Large intestine (tissue), 12 donors: Measurements from ENCODE around the gene ENKUR. TPM values are rescaled to one million over a fixed set of nuclear protein-coding genes. Genes with fewer than 3 reads are reported as not detected.

Source experiments
- DNase-seq, 2 donors: peaks; one replicate each; pipeline versions ENCODE4 v3.0.0 to v3.0.0-alpha.2; 2013
- H3K27ac ChIP-seq: one replicate; pipeline ENCODE4 v1.5.1; 2013; ENCODE audit warnings: low read length
- H3K27me3 ChIP-seq: 2 replicates; pipeline ENCODE4 v1.6.1; 2013; ENCODE audit warnings: low read length; ENCODE audit not compliant: control insufficient read depth, insufficient read depth
- H3K36me3 ChIP-seq: 2 replicates; pipeline ENCODE4 v1.6.1; 2013; ENCODE audit warnings: low read length; ENCODE audit not compliant: control insufficient read depth, insufficient read depth
- H3K4me1 ChIP-seq: one replicate; pipeline ENCODE4 v1.6.1; 2013; ENCODE audit warnings: low read length; ENCODE audit not compliant: control insufficient read depth, insufficient read depth
- H3K4me3 ChIP-seq: one replicate; pipeline ENCODE4 v1.5.1; 2013; ENCODE audit warnings: low read length
- H3K9me3 ChIP-seq: one replicate; pipeline ENCODE4 v1.6.1; 2013; ENCODE audit warnings: mild to moderate bottlenecking, low read depth, low read length, moderate library complexity; ENCODE audit not compliant: control insufficient read depth
- WGBS: methylation state at CpG from one replicate; pipeline ENCODE4 v1.1.5; 2013; ENCODE audit warnings: low lambda C conversion rate; ENCODE audit not compliant: insufficient coverage; 5-methylcytosine and 5-hydroxymethylcytosine counted together
- long read RNA-seq, 11 donors: transcript quantifications; one replicate each; lab custom pipeline, GENCODE V29; 2026
- polyA plus RNA-seq: library from polyadenylated mRNA; unstranded; fragments of 120-200 nt; gene quantifications from one replicate; pipeline ENCODE4 v1.2.1, GENCODE V29; 2013

ENKUR gene
- 2.6 TPM for polyA plus RNA-seq
- long read RNA-seq, donor 1, partial matches to known transcripts: 15 of 15 reads
- long read RNA-seq, donor 1, other reads (novel, unspliced or antisense): 0 of 15 reads
- long read RNA-seq, donor 2: 0 reads
- long read RNA-seq, donor 3: 0 reads
- long read RNA-seq, donor 4: 0 reads
- long read RNA-seq, donor 5: 0 reads
- long read RNA-seq, donor 6: 0 reads
- long read RNA-seq, donor 7: 0 reads
- long read RNA-seq, donor 8: 0 reads
- long read RNA-seq, donor 9, partial matches to known transcripts: 8 of 8 reads
- long read RNA-seq, donor 9, other reads (novel, unspliced or antisense): 0 of 8 reads
- long read RNA-seq, donor 10: 0 reads
- long read RNA-seq, donor 11: 0 reads

DNA sequence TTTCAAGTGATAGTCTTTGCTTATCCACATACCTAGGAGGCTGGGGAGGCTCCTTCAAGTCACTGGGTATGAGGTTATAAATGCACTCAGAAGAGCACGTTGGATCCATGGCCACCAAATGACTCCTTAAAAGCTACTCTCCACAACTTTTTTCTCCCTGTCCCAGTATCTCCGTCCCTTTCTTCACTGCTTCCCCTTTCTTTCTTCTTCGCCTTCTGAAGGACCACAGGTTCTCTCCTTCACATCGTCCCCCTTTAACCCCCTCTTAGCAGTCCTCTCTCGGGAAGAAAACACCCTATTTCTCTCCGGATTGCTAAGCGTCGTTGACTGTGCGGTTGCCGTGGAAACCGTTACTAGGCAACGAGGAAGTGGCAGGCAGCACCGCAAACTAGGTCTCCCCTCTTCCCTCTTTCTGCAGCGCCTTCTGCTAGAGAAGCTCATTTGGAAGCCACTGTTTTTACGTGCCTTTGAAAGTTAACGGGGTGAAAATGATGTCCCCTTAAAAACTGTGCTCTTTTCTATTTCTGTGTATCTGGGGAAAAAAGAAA, at the start of gene ENKUR:
Gene ENKUR, minus strand, starts transcription at position 331 of the 548 bp plus-strand sequence. Its CDS starts 222 bp downstream, at position 109.
- Histone ChIP-seq H3K4me3 (peak within 1 kb of the TSS; percentile 86), H3K27ac (peak within 1 kb of the TSS; percentile 100), H3K36me3 (no peaks in the 10 kb centered on the region), H3K4me1 (peaks cover 8% of the 10 kb centered on the region), H3K27me3 (no peaks in the 10 kb centered on the region), H3K9me3 (no peaks in the 10 kb centered on the region)
- WGBS: no CpG with 5 or more reads among the region's 16 CpGs
- peak; percentile 94 to 97 for DNase-seq

GRCh38 chr10:25064401-25064800, 48.4 kb upstream of the ENKUR start:
- no peak overlapping the region for H3K27ac ChIP-seq
- no CpG with 5 or more reads among the region's 2 CpGs for WGBS
- peaks cover 32% of the 10 kb centered on the region for H3K4me1 ChIP-seq
- no peak overlapping the region for H3K4me3 ChIP-seq
- DNase-seq: no peak
- H3K36me3 ChIP-seq: no peaks in the 10 kb centered on the region
- H3K9me3 ChIP-seq: no peaks in the 10 kb centered on the region
- no peaks in the 10 kb centered on the region for H3K27me3 ChIP-seq

DNA sequence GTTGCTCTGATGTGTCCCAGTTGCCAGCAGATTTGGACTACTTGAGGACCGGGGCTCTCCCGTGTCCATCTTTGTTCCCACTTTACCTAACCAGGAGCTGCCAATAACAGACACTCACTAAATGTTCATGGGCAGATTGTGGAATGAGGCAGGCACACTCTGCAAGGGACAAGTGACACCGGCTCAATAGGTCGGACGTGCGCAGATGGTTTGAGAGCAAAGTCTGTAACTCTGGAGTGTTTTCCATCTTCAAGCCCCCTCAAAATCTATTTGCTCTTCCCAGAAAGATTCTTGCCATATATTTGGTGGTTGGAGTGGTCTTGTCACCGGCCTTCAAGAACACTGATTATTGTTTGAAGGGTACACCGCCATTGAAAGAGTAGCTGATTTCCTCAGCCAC, 47.7 kb upstream of the ENKUR start:
- H3K4me3 ChIP-seq: no peak overlapping the region
- H3K27me3 ChIP-seq: no peaks in the 10 kb centered on the region
- 100% methylated on average over 1 of the region's 8 CpGs for WGBS
- no peak for DNase-seq
- H3K36me3 ChIP-seq: no peaks in the 10 kb centered on the region
- peaks cover 34% of the 10 kb centered on the region for H3K4me1 ChIP-seq
- no peak overlapping the region for H3K27ac ChIP-seq
- no peaks in the 10 kb centered on the region for H3K9me3 ChIP-seq

GRCh38 chr10:25063157-25063556, 47.2 kb upstream of the ENKUR start:
- Histone ChIP-seq H3K4me3 (no peak overlapping the region), H3K4me1 (peaks cover 37% of the 10 kb centered on the region), H3K36me3 (no peaks in the 10 kb centered on the region), H3K27ac (peak overlapping the region; percentile 96), H3K27me3 (no peaks in the 10 kb centered on the region), H3K9me3 (no peaks in the 10 kb centered on the region)
- WGBS: no CpG with 5 or more reads among the region's 1 CpG
- DNase-seq: no peak

- H3K4me3 ChIP-seq: peak overlapping the region; percentile 38
- peaks cover 45% of the 10 kb centered on the region for H3K4me1 ChIP-seq
- no peaks in the 10 kb centered on the region for H3K9me3 ChIP-seq
- DNase-seq: peak in 1 of 2 donors; percentile 71
- H3K27me3 ChIP-seq: no peaks in the 10 kb centered on the region
- H3K27ac ChIP-seq: peak overlapping the region; percentile 96
- 20% methylated on average over 1 of the region's 11 CpGs for WGBS
- no peaks in the 10 kb centered on the region for H3K36me3 ChIP-seq
Measured at GRCh38 chr10:25061711-25062449, 45.9 kb upstream of the ENKUR start.

GRCh38 chr10:25061125-25061524, 45.2 kb upstream of the ENKUR start:
- H3K27ac ChIP-seq: peak overlapping the region; percentile 96
- no CpG with 5 or more reads among the region's 7 CpGs for WGBS
- H3K4me3 ChIP-seq: no peak overlapping the region
- peaks cover 50% of the 10 kb centered on the region for H3K4me1 ChIP-seq
- H3K9me3 ChIP-seq: no peaks in the 10 kb centered on the region
- H3K27me3 ChIP-seq: no peaks in the 10 kb centered on the region
- DNase-seq: no peak
- H3K36me3 ChIP-seq: no peaks in the 10 kb centered on the region

DNA sequence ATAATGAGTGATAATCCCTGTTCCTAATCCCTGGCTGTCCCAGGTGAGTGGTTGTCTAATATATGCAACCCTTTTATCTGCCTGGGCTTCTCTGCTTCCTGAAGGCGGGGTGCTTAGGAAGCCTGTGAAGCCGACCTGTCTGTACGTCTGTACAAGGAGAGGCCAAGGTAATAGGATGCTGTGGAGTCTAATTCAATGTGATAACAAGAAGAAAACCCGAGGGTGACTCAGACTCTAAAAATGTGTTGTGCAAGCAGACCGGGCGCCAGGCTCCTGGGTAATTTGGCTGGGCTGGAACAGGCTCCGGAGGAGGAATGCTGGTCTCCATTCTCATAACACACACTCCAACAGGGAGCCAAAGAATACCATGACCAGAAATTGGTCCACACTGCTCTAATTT, 44.0 kb upstream of the ENKUR start:
- H3K4me1 ChIP-seq: peaks cover 50% of the 10 kb centered on the region
- whole genome bisulfite sequencing: 30% methylated on average over 3 of the region's 7 CpGs
- H3K27me3 ChIP-seq: no peaks in the 10 kb centered on the region
- H3K9me3 ChIP-seq: no peaks in the 10 kb centered on the region
- peak; percentile 82 to 92 for DNase-seq
- peak overlapping the region; percentile 96 for H3K27ac ChIP-seq
- no peak overlapping the region for H3K4me3 ChIP-seq
- no peaks in the 10 kb centered on the region for H3K36me3 ChIP-seq

DNA sequence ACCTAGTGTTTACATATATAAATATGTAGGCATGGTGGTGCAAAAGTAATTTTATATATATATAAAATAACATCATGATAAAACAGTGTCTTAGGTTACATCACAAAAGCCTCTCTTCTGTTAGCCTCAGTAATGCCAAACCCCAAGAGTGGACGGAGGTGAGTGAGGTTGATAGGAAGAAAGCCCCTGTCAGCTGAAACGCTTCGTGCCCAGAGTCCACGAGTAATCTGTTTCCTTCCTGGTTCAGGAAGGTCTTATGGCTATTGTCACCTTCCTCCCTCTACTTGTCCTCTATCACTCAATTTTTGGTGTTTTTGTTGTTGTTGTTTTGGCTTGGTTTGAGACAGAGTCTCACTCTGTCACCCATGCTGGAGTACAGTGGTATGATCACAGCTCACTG, 41.9 kb upstream of the ENKUR start:
- no peaks in the 10 kb centered on the region for H3K36me3 ChIP-seq
- peak overlapping the region; percentile 52 for H3K27ac ChIP-seq
- H3K9me3 ChIP-seq: no peaks in the 10 kb centered on the region
- peak; percentile 62 to 74 for DNase-seq
- no CpG with 5 or more reads among the region's 4 CpGs for WGBS
- H3K4me3 ChIP-seq: no peak overlapping the region
- H3K27me3 ChIP-seq: no peaks in the 10 kb centered on the region
- peaks cover 47% of the 10 kb centered on the region for H3K4me1 ChIP-seq

DNA sequence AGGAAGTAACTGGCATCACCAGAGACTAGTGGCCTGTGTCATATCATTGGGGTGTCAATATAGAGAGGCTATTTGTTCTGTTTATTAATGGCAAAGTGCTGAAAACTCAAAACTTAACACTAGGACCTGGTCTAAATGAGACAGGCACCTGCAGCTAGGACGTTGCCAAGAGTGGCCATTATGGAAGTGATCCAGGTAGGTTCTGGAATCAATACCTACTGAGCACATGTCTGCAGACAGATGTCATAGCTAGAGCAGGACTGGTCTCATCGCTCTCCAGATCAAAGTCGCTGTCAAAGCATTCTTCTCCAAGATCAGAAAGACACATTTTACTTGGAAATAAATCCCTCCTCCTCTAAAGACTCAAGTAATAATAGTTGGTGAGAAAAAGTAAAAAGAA, 40.8 kb upstream of the ENKUR start:
- Histone ChIP-seq H3K4me3 (no peak overlapping the region), H3K36me3 (no peaks in the 10 kb centered on the region), H3K9me3 (no peaks in the 10 kb centered on the region), H3K4me1 (peaks cover 42% of the 10 kb centered on the region), H3K27me3 (no peaks in the 10 kb centered on the region), H3K27ac (no peak overlapping the region)
- DNase-seq: no peak
- WGBS: 67% methylated on average over 1 of the region's 3 CpGs

DNA sequence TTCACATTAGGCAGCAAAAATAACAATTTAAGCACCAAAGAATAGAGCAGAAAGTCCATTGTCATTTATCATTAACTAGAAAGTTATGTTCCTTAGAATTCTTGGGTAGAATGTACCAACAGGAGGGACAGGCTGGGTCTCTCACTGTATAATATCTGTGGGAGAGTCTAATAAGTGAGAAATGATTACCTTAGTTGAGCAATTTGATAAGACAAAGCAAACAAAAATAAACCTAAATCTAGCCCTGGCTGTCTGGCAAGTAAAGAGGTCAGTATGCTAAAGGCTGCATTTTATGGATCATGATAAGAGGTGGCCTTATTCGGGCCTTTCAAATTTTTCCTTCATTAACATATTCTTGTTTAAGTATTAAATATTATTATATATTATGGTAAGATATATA, 36.1 kb upstream of the ENKUR start:
- H3K9me3 ChIP-seq: no peaks in the 10 kb centered on the region
- DNase-seq: peak; percentile 30 to 62
- no peaks in the 10 kb centered on the region for H3K36me3 ChIP-seq
- no CpG with 5 or more reads among the region's 1 CpG for WGBS
- peak overlapping the region; percentile 18 for H3K27ac ChIP-seq
- peaks cover 14% of the 10 kb centered on the region for H3K4me1 ChIP-seq
- no peaks in the 10 kb centered on the region for H3K27me3 ChIP-seq
- no peak overlapping the region for H3K4me3 ChIP-seq
